A204.1 (cell line): ENCODE data around the gene MME.
"Not testable (repeated sequence)": the region's sequence is repeated elsewhere in the genome, so short reads cannot be mapped to it uniquely, and the experiment has no call there.

ENCODE experiments used
- FAIRE-seq: peaks from 2 replicates; lab custom pipeline; 2012; peaks lifted over from hg19 to GRCh38; lab: Jason Lieb, UNC

MME gene

GRCh38 chr3:155084567-155084966 lies 4.4 kb downstream of the MME start:
- peak; percentile 6 for FAIRE-seq

GRCh38 chr3:155086051-155086450 lies 5.9 kb downstream of the MME start:
- FAIRE-seq = no peak

GRCh38 chr3:155088706-155089345 lies 8.7 kb downstream of the MME start:
- no peak for FAIRE-seq

- FAIRE-seq = no peak
Observed at GRCh38 chr3:155089495-155089894, 9.4 kb downstream of the MME start.

GRCh38 chr3:155093261-155093660 lies 13.1 kb downstream of the MME start:
- FAIRE-seq = no peak

- FAIRE-seq = no peak
Observed at GRCh38 chr3:155096303-155097008, 16.3 kb downstream of the MME start.

GRCh38 chr3:155097009-155097349 lies 16.9 kb downstream of the MME start:
- no peak for FAIRE-seq

GRCh38 chr3:155101398-155101797 lies 21.3 kb downstream of the MME start:
- FAIRE-seq = no peak

- FAIRE-seq = no peak
Observed at GRCh38 chr3:155102329-155102728, 22.2 kb downstream of the MME start.

- no peak for FAIRE-seq
Observed at GRCh38 chr3:155103686-155104085, 23.6 kb downstream of the MME start.

GRCh38 chr3:155106119-155106518 lies 26.0 kb downstream of the MME start:
- FAIRE-seq = no peak

GRCh38 chr3:155110022-155110421 lies 29.9 kb downstream of the MME start:
- FAIRE-seq = no peak

- FAIRE-seq = no peak
Observed at GRCh38 chr3:155110996-155111901, 31.1 kb downstream of the MME start.

GRCh38 chr3:155111971-155112370 lies 31.9 kb downstream of the MME start:
- no peak for FAIRE-seq

- no peak for FAIRE-seq
Observed at GRCh38 chr3:155112661-155113389, 32.7 kb downstream of the MME start.

GRCh38 chr3:155124745-155125144 lies 44.6 kb downstream of the MME start:
- not testable (repeated sequence) for FAIRE-seq

GRCh38 chr3:155129396-155129795 lies 49.3 kb downstream of the MME start:
- no peak for FAIRE-seq

- FAIRE-seq = no peak
Observed at GRCh38 chr3:155130001-155130400, 49.9 kb downstream of the MME start.

GRCh38 chr3:155131104-155131503 lies 51.0 kb downstream of the MME start:
- FAIRE-seq = no peak

GRCh38 chr3:155134311-155134710 lies 54.2 kb downstream of the MME start:
- not testable (repeated sequence) for FAIRE-seq

- FAIRE-seq = no peak
Observed at GRCh38 chr3:155135003-155135402, 54.9 kb downstream of the MME start.

GRCh38 chr3:155138677-155139076 lies 58.6 kb downstream of the MME start:
- FAIRE-seq = no peak
